Measurements from ENCODE around the gene LPP.

LPP gene

DNA sequence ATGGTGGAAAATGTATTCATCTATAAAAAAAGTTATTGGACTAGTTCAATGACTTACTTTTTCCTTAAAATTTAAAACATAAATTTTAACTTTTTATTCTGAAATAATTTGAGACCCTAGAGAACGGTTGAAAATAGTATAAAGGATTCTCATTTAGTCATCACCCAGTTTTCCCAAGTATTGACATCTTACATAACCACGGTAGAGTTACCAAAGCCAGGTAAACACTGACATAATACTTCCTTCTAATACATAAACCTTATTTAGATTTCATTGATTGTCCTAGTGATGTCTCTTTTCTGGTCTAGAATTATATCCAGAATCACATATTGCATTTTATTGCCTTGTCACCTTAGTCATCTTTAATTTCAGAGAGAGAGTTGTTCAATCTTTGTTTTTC is 319.1 kb downstream of the LPP start:
- no peak for DNase-seq (ENCODE audit: low spot score)

DNA sequence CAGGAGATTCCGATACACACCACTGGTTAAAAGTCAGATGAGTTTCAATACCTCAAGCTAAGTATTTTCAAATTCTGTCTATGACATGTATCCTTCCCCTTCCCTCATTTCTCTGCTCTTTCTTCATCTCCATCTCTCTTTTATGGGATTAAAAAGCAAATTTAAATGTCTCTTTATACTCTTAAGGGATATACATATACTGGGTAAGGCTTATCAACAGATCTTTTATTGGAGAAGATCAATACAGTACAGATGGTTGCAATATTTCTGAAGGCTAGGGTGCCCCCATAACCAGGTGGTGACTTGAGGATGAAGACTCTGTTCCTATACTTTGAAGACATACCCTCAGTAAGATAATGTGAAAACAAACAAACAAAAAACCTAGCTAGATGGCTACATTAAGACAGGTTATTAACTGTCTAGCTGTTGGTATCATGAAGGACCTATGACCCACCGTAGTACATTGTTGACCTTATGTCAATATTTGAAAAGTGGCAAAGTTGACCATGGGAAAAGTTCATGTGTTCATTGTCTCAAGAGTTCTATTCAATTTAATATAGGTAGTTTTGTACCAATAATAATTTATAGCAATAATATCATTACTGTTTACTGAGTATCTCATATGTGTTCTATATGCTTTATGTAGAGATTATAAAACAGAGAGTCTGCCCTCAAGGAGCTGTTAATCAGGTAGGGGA is 319.8 kb downstream of the LPP start:
- DNase-seq (ENCODE audit: low spot score), result no peak

DNA sequence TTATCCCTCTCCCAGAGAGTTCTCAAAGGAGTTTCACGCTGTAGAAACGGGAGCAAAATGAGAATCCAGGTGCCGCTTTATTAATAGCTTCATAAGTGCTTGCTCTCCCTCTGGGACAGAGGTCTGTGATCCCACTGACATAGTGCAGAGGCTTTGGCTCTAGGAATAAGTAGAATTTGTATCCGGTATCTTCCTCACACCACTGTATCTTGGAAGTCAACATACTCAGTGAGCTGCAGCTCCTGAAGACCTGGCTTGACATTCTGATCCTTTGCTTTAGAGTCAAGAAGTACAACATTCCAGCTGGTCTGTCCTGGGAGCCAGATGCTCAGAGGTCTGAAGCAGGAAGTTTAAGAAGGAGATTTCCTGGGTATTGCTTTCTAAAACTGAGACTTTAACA is 323.0 kb downstream of the LPP start:
- DNase-seq (ENCODE audit: low spot score), result no peak

DNA sequence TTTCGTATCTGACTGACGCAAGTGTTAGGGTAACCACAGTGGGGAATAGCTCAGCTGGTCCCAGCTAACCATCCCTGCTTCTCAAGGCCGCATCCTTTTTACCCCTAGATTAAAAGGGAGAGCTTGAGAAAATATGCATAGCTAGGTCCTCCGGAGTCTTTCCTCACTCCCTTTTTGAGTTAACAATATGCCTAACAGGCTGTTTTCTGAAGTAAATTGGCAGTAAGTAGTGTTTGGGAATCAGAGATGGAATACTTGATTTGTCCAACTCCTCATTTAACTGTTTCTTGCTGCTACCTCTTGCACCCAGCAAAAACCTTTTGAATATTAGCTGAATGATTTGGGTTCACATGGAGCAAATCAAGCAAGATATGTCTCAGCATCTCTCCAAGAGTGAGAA is 326.1 kb downstream of the LPP start:
- DNase-seq (ENCODE audit: low spot score), result no peak

DNA sequence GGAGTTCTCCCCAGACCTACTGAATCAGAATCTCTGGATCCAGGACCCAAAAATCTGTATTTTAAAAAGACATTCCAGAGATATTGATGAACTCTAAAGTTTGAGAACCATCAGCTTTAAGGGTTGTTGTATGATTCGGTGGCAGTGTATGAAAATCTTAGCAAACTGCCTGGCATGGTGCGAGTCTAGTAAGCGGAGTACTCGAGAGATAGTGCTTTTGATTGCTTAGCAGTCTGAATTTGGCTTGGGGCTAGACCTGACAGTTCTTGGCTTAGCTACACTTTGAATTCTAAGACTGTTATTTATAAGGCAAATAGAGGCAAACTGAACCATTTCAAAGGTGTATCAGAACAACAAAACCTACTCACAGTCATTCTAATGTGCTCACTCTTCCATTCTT is 329.0 kb downstream of the LPP start:
- DNase-seq (ENCODE audit: low spot score), result no peak

DNA sequence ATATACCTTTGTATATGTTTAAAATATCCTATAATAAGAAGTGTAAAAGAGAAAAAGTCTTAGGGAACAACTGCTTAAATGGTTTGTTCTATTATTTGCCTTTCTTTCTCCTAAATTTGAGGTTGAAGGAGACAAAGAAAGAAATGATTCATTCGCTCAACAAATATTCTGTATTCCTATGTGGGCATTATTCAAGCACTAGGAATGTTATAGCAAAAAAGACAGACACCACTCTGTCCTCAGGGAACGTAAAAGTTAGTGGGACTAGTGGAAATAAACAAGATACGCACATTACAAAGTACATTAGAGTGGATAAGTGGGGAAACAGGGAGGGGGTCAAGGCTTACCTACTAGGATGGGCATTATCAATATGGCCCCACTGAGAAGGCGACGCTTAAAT is 332.2 kb downstream of the LPP start:
- no peak for DNase-seq (ENCODE audit: low spot score)

DNA sequence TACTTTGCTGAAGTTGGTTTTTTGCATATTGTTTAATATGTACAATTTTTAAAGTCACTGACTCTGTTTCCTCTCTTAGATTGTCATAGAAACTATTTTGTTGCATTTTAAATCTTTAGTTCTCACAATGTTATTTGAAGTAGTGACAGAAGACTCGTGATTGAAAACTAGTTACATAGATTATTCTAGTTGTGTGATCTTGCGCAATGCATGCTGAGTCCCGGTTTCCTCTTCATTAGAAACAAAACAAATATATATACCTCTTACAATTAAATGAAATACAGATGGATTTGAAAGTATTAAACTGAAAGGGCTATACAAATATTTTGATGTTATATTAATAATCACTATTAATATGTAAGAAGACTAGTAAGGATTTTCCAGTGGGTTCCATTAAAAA is 333.0 kb downstream of the LPP start:
- DNase-seq (ENCODE audit: low spot score), result no peak

DNA sequence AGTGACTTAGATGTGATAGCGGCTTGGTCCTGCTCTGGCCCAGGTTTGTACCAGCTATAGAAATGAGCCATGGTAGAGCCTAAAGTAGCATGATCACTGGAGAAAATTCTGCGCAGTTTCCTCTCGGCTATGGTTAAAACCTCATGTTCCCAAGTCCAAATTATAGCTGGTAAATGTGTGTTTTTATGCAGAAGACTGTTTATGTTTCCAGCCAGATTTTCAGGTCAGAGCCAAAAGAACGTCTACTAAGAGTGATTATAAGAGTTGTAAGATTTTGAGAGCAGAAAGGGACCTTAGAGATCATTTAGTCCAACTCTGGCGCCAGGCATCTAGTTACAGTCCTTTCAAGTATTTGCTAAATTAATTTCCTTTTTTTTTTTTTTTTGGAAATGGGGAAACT is 333.7 kb downstream of the LPP start:
- DNase-seq (ENCODE audit: low spot score), result no peak

DNA sequence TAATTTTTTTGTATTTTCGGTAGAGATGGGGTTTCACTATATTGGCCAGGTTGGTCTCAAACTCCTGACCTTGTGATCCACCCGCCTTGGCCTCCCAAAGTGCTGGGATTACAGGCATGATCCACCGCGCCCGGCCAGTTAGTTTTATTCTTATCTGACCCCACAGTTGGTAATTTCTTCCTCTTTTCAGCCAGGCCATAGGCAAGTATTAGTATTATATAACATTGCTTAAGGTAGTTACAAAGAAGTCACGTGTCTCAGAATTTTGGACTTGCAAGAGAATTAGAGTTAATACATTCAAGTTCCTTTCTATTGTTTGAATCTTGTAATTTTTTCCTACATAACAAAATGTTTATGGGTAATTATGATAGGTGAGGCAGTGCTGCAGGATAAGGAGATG is 334.8 kb downstream of the LPP start:
- DNase-seq (ENCODE audit: low spot score), result no peak

DNA sequence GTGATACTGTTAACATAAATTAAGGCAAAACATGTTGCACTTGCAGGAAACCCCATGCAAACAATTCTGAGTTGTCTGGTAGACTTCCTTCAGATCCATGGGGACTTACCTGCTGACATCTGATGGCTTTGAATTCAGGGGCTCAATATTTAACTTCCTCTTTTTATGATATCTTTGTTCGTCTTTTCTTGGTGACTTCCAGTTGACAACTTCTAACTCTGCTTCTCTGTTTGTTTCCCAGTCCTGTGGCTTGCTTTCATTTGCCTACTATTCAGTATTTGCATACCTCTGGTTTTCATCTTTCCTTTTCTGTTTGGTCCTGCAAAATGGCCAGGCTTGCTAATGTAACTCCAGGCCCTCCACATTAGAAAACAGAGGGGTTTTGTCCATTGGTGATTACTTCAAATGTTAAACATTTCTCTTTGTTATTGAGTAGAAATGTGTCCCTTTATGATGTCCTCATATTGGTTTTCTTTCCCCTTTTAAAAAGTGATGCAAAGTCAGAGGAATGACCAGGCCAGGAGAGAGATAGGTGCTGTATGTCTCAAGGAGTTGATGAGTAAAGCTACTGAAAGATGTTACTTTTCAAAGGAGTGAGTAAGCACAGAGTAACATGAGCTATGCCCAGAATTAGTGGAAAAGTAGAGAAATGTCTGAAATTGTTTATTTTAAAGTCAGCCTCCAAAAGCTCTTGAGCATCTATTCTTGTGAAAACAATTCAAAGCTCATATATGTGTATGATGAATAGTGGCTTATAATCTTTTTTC is 335.9 kb downstream of the LPP start:
- no peak for DNase-seq (ENCODE audit: low spot score)

DNA sequence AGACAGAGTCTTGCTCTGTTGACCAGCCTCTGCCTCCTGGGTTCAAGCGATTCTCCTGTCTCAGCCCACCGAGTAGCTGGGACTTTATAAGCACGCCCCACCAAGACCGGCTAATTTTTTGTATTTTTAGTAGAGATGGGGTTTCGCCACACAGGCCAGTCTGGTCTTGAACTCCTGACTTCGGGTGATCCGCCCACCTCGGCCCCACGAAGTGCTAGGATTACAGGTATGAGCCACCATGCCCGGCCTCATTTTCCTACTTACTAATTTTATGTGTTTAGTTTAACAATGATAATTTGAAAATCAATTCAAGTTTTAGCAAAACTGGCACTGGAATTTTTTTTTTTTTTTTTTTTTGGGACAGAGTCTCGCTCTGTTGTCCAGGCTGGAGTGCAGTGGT is 336.5 kb downstream of the LPP start:
- no peak for DNase-seq (ENCODE audit: low spot score)

DNA sequence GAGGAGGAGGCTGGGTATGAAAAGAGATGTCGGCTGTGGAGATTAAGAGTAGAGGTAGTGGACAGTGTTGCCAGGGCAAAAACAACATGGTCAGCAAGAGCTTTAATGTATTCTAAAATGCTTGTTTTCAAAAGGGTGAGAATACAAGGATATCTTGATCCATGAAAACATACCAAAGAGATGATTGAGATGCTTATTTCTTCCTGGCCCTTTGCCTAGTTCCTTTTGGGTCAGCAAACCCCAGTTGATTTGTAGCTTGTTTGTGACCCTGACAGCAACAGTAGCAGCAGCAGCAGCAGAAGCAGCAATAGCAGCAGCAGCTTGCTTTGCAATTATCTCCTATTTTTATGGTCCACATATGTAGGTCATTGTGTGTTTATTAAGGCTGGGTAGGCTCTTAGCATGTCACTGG is 337.3 kb downstream of the LPP start:
- no peak for DNase-seq (ENCODE audit: low spot score)

DNA sequence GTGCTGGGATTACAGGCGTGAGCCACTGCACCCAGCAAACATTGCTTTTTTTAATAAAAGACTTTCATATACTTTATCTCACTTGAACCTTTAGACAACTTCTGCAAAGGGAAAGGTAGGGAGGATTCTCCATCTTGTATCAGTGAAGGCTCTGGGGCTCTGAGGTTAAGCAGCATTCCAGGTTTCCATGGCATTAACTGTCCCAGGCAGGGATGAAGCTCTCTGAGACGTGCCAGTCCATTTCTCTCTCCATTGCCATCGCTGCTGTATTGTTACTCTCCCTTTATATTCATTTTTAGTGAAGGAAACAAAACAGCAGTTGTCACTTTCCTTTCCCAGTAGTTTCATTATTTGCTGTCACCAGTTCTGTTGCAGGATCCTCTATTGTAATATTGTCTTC is 342.4 kb downstream of the LPP start:
- no peak for DNase-seq (ENCODE audit: low spot score)

DNA sequence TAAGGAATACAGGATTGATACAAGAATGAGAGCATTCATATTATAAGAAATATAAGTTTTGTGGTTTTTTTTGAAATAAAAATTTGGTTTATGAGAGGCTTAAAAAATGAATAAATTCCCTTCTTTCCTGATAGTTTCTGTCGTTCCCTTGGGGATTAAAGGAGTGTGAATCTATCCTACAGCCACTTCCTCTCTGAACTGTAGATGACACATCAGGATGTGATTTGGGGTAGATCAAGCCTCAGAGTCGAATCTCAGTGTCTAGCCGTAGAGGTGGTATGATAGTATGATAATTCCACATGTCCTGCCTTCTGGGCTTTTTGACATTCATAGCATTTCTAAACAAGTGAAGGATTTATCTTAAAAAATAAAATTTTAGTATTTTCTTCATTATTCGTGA is 343.1 kb downstream of the LPP start:
- DNase-seq (ENCODE audit: low spot score), result no peak

DNA sequence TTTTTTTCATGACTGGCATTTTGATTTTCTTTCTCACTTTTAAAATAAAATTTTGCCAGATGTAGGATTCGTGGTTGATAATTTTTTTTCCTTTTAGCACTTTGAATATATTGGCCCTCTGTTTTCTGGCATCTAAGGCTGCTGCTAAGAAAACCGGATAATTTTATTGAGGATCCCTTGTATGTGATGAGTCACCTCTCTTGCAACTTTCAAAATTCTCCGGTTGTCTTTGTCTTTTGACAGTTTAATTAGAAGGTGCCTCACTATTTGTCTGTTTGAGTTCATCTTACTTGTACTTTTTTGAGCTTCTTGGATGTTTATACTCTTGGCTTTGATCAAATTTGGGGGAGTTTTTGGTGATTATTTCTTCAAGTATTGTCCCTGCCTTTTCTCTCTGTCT is 349.7 kb downstream of the LPP start:
- no peak for DNase-seq (ENCODE audit: low spot score)

DNA sequence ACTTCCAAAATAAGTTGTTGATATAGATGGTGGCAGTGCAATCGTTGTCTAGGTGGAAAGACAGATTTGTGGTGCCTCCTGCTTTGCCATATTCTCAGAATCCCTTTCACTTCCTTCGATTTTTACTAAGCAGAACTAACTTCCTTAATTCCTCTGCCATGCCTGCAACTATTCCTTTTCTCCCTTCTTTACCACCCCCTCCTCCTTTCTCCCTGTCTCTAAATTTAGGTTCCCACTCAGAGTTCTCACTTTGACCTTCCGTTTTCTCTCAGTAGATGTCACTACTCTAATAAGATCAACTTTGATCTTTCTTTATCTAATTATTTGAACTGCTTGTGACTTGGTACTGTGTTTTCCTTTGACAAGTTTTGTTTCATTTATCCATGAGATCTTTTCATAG is 351.2 kb downstream of the LPP start:
- DNase-seq (ENCODE audit: low spot score), result no peak

DNA sequence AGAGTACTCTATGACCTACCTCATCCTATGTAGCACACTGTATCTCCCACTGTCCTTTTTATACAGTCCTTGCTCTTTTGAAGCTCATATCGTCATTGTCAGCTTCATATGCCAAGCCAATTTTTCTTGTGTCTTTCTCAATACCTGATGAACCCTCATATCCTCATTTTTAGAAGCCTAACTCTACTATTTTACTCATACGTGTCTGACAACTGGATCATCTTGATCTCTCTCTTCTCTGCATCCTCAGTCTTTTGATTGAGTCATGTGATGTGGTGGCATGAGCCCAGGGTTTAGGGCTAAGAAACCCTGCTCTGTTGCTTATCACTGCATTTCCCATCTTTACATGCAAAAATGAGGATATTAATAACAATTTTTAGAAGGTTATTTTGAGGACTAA is 352.0 kb downstream of the LPP start:
- DNase-seq (ENCODE audit: low spot score), result no peak

DNA sequence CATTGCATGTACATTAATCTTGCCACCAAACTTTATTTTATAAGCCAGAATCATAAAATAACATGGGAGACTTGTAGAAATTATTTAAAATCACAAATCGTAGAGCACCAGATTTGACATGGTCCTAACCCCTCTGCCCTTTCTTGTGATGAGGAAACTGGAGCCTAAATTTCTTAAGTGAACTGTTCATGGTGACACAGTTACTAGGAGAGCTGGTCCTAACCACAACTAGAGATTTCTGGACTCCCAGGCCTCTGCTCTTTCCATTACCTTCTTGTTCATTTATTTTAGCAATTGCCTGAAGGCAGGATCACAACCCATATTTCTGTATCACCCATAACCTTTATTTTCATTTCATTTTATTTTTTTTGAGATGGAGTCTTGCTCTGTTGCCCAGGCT is 352.5 kb downstream of the LPP start:
- DNase-seq (ENCODE audit: low spot score), result no peak

DNA sequence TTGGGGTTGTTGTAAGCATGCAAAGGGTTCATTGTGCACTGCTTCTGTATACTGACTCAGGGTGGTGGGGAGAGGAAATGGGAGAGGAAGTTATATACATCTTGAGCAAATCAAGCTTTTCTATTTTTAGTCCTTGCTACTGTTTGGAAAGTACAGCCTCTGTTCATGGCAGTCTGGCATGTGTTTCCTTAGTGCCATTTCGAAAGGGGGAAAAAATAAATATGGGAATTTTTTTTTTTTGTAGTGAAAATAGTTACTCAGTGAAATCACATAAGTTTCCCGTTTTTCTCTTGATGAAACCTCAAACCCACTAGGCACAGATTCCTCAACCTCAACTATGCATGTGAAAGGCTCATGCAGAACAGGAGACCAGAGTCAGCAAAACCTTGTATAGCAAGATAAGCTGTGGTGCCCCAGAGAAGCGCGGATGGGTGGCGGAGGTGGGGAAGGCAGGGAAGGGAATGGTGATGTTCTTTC is 353.3 kb downstream of the LPP start:
- no peak for DNase-seq (ENCODE audit: low spot score)

DNA sequence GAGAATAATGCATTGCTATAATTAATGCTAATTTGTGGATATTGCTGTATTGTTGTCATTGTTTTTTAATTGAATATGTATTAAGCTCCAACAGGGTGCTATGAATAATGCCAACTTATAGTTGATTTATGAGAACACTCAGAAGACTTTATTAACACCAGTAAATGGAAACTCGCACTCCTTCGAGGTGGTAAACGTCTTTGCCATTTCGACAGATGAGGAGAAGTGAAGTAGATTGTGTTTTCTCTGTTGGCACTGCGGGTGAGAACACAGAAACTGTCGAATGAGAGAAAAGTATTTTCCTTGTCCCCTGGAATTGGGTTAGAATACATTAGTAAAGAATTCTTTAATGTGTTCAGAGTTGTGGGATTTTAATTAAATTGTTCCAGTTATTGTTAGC is 354.5 kb downstream of the LPP start:
- DNase-seq (ENCODE audit: low spot score), result no peak

DNA sequence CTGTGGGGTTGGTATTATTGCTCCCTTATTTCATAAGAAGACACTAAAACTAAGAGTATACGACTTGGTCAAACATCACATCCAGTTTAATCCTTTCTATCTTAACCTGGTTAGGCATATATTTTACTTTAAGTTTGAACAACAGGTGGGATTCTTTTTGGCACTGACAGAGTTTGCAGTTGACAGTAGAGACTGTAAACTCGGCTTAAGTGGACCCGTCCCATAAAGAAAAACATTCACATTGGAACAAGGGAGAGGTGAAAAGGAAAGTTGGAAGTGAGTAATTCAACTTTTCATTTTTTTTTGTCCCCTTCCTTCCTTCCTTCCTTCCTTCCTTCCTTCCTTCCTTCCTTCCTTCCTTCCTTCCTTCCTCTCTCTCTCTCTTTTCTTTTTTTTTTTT is 355.4 kb downstream of the LPP start:
- DNase-seq (ENCODE audit: low spot score), result no peak

DNA sequence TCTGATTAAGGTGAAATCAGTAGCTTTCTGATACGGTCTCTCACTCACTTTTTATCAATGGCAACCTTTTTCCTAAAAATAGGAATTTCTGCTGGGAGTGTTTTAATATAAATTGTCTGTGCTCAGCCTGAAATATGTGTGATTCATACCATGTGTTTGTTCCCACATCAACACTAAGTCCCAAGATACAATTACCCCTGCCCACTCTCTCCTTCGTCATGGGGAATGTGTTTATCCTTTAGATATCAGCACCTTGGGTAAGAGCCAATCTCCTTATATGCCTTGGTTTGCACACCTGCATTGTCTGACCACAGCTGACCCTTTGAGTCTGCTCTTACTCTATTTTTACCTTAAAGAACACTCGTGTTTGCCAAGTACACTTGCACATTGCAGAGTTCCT is 356.4 kb downstream of the LPP start:
- no peak for DNase-seq (ENCODE audit: low spot score)

DNA sequence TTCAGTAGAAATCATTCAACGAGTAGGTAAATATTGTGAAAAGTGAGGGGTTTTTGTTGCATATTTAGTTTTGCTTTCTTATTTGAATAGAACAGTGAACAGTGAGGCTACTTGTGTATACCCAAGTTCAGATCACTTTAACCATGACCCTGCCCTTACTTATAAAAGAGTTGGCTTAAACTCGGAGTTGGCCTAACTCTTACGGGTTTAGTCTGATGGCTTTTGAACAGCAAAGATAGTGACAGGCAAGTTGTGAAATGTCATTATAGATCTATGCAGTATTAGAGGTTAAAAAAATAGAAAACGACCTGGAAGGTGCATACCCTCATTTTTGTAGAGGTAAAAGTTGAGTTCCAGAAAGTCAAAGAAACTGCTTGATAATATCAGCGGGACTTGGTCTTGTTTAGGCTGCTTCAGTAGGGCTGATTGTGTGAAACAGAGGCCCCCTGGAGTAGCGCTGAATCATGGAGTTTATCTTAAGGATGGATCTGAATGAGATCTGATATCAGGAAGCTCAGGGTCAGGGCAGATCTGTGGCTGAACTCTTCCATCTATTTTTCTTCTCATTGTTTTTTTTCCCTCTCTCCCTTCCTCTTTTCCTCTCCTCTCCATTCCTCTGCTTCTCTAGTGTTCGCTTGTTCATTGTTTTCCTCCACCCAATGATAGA is 359.8 kb downstream of the LPP start:
- no peak for DNase-seq (ENCODE audit: low spot score)

Measured in left forelimb (tissue), 1 donor.